ENCODE measurements around the gene MLLT10.
"Not testable (repeated sequence)": the region's sequence is repeated elsewhere in the genome, so short reads cannot be mapped to it uniquely, and the experiment has no call there.

The MLLT10 gene

GRCh38 chr10:21535976-21536375, 1.9 kb downstream of the MLLT10 start:
- not testable (repeated sequence) for H2BK15ac ChIP-seq (replicated peaks; ENCODE audit: low read depth); H3K36me3 ChIP-seq (ENCODE audit: control insufficient read depth, insufficient read depth, low read length); H3K27ac ChIP-seq (ENCODE audit: low read depth, low read length); H3K4ac ChIP-seq (ENCODE audit: low read depth, low read length); H3K27me3 ChIP-seq (ENCODE audit: insufficient read depth, low read length, poor library complexity); H2AK5ac ChIP-seq (ENCODE audit: low read length); H3K18ac ChIP-seq (ENCODE audit: low read length); DNase-seq; H3K4me3 ChIP-seq (ENCODE audit: low read length); H4K8ac ChIP-seq (ENCODE audit: low read depth, low read length); H4K5ac ChIP-seq (ENCODE audit: low read length); H3K4me1 ChIP-seq (ENCODE audit: control insufficient read depth, low read depth, low read length); H2BK5ac ChIP-seq (ENCODE audit: low read length); H3K23ac ChIP-seq (ENCODE audit: low read length); H3K79me1 ChIP-seq (ENCODE audit: low read length); H2BK120ac ChIP-seq (ENCODE audit: low read depth, low read length)
- WGBS (ENCODE audit: extremely low coverage, insufficient coverage, low lambda C conversion rate): no CpG with 5 or more reads among the region's 9 CpGs
- peak overlapping the region; percentile 91 for H3K9ac ChIP-seq (ENCODE audit: low read length)
- peak overlapping the region; percentile 69 for H3K4me2 ChIP-seq (ENCODE audit: low read length)
- peaks cover 26% of the 10 kb centered on the region for H3K79me2 ChIP-seq (ENCODE audit: control insufficient read depth, insufficient read depth, low read length)
- H3K56ac ChIP-seq (ENCODE audit: low read length): peak overlapping the region; percentile 91

- no peak overlapping the region for H2AK5ac ChIP-seq (ENCODE audit: low read length)
- no peak overlapping the region for H3K4ac ChIP-seq (ENCODE audit: low read depth, low read length)
- no peak overlapping the region for H2BK15ac ChIP-seq (replicated peaks; ENCODE audit: low read depth)
- H3K36me3 ChIP-seq (ENCODE audit: control insufficient read depth, insufficient read depth, low read length): peaks cover under 1% of the 10 kb centered on the region
- no CpG with 5 or more reads among the region's 3 CpGs for WGBS (ENCODE audit: extremely low coverage, insufficient coverage, low lambda C conversion rate)
- no peak overlapping the region for H3K23ac ChIP-seq (ENCODE audit: low read length)
- H4K8ac ChIP-seq (ENCODE audit: low read depth, low read length): no peak overlapping the region
- H2BK5ac ChIP-seq (ENCODE audit: low read length): no peak overlapping the region
- H3K27me3 ChIP-seq (ENCODE audit: insufficient read depth, low read length, poor library complexity): no peaks in the 10 kb centered on the region
- H3K56ac ChIP-seq (ENCODE audit: low read length): peak overlapping the region; percentile 25
- no peak overlapping the region for H3K4me2 ChIP-seq (ENCODE audit: low read length)
- no peak overlapping the region for H4K5ac ChIP-seq (ENCODE audit: low read length)
- no peak for DNase-seq
- H3K79me1 ChIP-seq (ENCODE audit: low read length): peaks cover 3% of the 10 kb centered on the region
- H3K4me1 ChIP-seq (ENCODE audit: control insufficient read depth, low read depth, low read length): peaks cover 5% of the 10 kb centered on the region
- H3K4me3 ChIP-seq (ENCODE audit: low read length): no peak overlapping the region
- H3K18ac ChIP-seq (ENCODE audit: low read length): no peak overlapping the region
- no peak overlapping the region for H3K27ac ChIP-seq (ENCODE audit: low read depth, low read length)
- no peak overlapping the region for H2BK120ac ChIP-seq (ENCODE audit: low read depth, low read length)
- H3K9ac ChIP-seq (ENCODE audit: low read length): no peak overlapping the region
- peaks cover 26% of the 10 kb centered on the region for H3K79me2 ChIP-seq (ENCODE audit: control insufficient read depth, insufficient read depth, low read length)
Observed at GRCh38 chr10:21536874-21537273, 2.8 kb downstream of the MLLT10 start.

- H2AK5ac ChIP-seq (ENCODE audit: low read length); H3K18ac ChIP-seq (ENCODE audit: low read length): not testable (repeated sequence)
Observed at GRCh38 chr10:21540701-21541100, 6.7 kb downstream of the MLLT10 start.

GRCh38 chr10:21547246-21547645, 13.2 kb downstream of the MLLT10 start:
- no peak overlapping the region for H2BK120ac ChIP-seq (ENCODE audit: low read depth, low read length)
- H3K4me3 ChIP-seq (ENCODE audit: low read length): no peak overlapping the region
- no peak overlapping the region for H3K9ac ChIP-seq (ENCODE audit: low read length)
- peaks cover 9% of the 10 kb centered on the region for H3K36me3 ChIP-seq (ENCODE audit: control insufficient read depth, insufficient read depth, low read length)
- H3K4ac ChIP-seq (ENCODE audit: low read depth, low read length): no peak overlapping the region
- H4K5ac ChIP-seq (ENCODE audit: low read length): no peak overlapping the region
- H3K18ac ChIP-seq (ENCODE audit: low read length): no peak overlapping the region
- H3K23ac ChIP-seq (ENCODE audit: low read length): no peak overlapping the region
- no peaks in the 10 kb centered on the region for H3K27me3 ChIP-seq (ENCODE audit: insufficient read depth, low read length, poor library complexity)
- H3K4me2 ChIP-seq (ENCODE audit: low read length): no peak overlapping the region
- no peak for DNase-seq
- WGBS (ENCODE audit: extremely low coverage, insufficient coverage, low lambda C conversion rate): no CpG with 5 or more reads among the region's 6 CpGs
- no peak overlapping the region for H2BK5ac ChIP-seq (ENCODE audit: low read length)
- H3K79me2 ChIP-seq (ENCODE audit: control insufficient read depth, insufficient read depth, low read length): peaks cover 20% of the 10 kb centered on the region
- H3K56ac ChIP-seq (ENCODE audit: low read length): no peak overlapping the region
- no peak overlapping the region for H2AK5ac ChIP-seq (ENCODE audit: low read length)
- no peak overlapping the region for H2BK15ac ChIP-seq (replicated peaks; ENCODE audit: low read depth)
- H4K8ac ChIP-seq (ENCODE audit: low read depth, low read length): no peak overlapping the region
- no peaks in the 10 kb centered on the region for H3K4me1 ChIP-seq (ENCODE audit: control insufficient read depth, low read depth, low read length)
- no peak overlapping the region for H3K27ac ChIP-seq (ENCODE audit: low read depth, low read length)
- peaks cover 8% of the 10 kb centered on the region for H3K79me1 ChIP-seq (ENCODE audit: low read length)

More at GRCh38 chr10:21540701-21541100, 6.7 kb downstream of the MLLT10 start:
- H2BK120ac ChIP-seq (ENCODE audit: low read depth, low read length); H3K23ac ChIP-seq (ENCODE audit: low read length); H2BK15ac ChIP-seq (replicated peaks; ENCODE audit: low read depth); H4K5ac ChIP-seq (ENCODE audit: low read length); H3K36me3 ChIP-seq (ENCODE audit: control insufficient read depth, insufficient read depth, low read length); H3K79me1 ChIP-seq (ENCODE audit: low read length); H3K27ac ChIP-seq (ENCODE audit: low read depth, low read length); H3K56ac ChIP-seq (ENCODE audit: low read length); H3K9ac ChIP-seq (ENCODE audit: low read length); H3K4me1 ChIP-seq (ENCODE audit: control insufficient read depth, low read depth, low read length); H3K27me3 ChIP-seq (ENCODE audit: insufficient read depth, low read length, poor library complexity); H2BK5ac ChIP-seq (ENCODE audit: low read length); H3K4me2 ChIP-seq (ENCODE audit: low read length); H3K4me3 ChIP-seq (ENCODE audit: low read length); H3K4ac ChIP-seq (ENCODE audit: low read depth, low read length); DNase-seq; H4K8ac ChIP-seq (ENCODE audit: low read depth, low read length): not testable (repeated sequence)
- peaks cover 18% of the 10 kb centered on the region for H3K79me2 ChIP-seq (ENCODE audit: control insufficient read depth, insufficient read depth, low read length)
- WGBS (ENCODE audit: extremely low coverage, insufficient coverage, low lambda C conversion rate): no CpG with 5 or more reads among the region's 4 CpGs

GRCh38 chr10:21552638-21553037, 18.6 kb downstream of the MLLT10 start:
- no peak overlapping the region for H4K5ac ChIP-seq (ENCODE audit: low read length)
- no peak overlapping the region for H3K4me2 ChIP-seq (ENCODE audit: low read length)
- H3K79me2 ChIP-seq (ENCODE audit: control insufficient read depth, insufficient read depth, low read length): peaks cover 22% of the 10 kb centered on the region
- DNase-seq: no peak
- H3K23ac ChIP-seq (ENCODE audit: low read length): no peak overlapping the region
- H3K56ac ChIP-seq (ENCODE audit: low read length): no peak overlapping the region
- H3K4me1 ChIP-seq (ENCODE audit: control insufficient read depth, low read depth, low read length): no peaks in the 10 kb centered on the region
- H4K8ac ChIP-seq (ENCODE audit: low read depth, low read length): no peak overlapping the region
- no peak overlapping the region for H2AK5ac ChIP-seq (ENCODE audit: low read length)
- no peak overlapping the region for H2BK120ac ChIP-seq (ENCODE audit: low read depth, low read length)
- no peak overlapping the region for H3K4me3 ChIP-seq (ENCODE audit: low read length)
- no peak overlapping the region for H3K9ac ChIP-seq (ENCODE audit: low read length)
- no CpG with 5 or more reads among the region's 8 CpGs for WGBS (ENCODE audit: extremely low coverage, insufficient coverage, low lambda C conversion rate)
- H2BK15ac ChIP-seq (replicated peaks; ENCODE audit: low read depth): no peak overlapping the region
- H3K4ac ChIP-seq (ENCODE audit: low read depth, low read length): no peak overlapping the region
- H2BK5ac ChIP-seq (ENCODE audit: low read length): no peak overlapping the region
- no peak overlapping the region for H3K18ac ChIP-seq (ENCODE audit: low read length)
- no peak overlapping the region for H3K27ac ChIP-seq (ENCODE audit: low read depth, low read length)
- peaks cover 10% of the 10 kb centered on the region for H3K36me3 ChIP-seq (ENCODE audit: control insufficient read depth, insufficient read depth, low read length)
- no peaks in the 10 kb centered on the region for H3K27me3 ChIP-seq (ENCODE audit: insufficient read depth, low read length, poor library complexity)
- peaks cover 9% of the 10 kb centered on the region for H3K79me1 ChIP-seq (ENCODE audit: low read length)

- no peak overlapping the region for H3K9ac ChIP-seq (ENCODE audit: low read length)
- DNase-seq: no peak
- H3K23ac ChIP-seq (ENCODE audit: low read length): no peak overlapping the region
- H4K8ac ChIP-seq (ENCODE audit: low read depth, low read length): no peak overlapping the region
- no peak overlapping the region for H3K4ac ChIP-seq (ENCODE audit: low read depth, low read length)
- peaks cover 5% of the 10 kb centered on the region for H3K79me1 ChIP-seq (ENCODE audit: low read length)
- no CpG with 5 or more reads among the region's 8 CpGs for WGBS (ENCODE audit: extremely low coverage, insufficient coverage, low lambda C conversion rate)
- no peak overlapping the region for H3K27ac ChIP-seq (ENCODE audit: low read depth, low read length)
- no peak overlapping the region for H3K4me3 ChIP-seq (ENCODE audit: low read length)
- H2BK5ac ChIP-seq (ENCODE audit: low read length): no peak overlapping the region
- peaks cover 24% of the 10 kb centered on the region for H3K79me2 ChIP-seq (ENCODE audit: control insufficient read depth, insufficient read depth, low read length)
- H3K18ac ChIP-seq (ENCODE audit: low read length): no peak overlapping the region
- H3K4me1 ChIP-seq (ENCODE audit: control insufficient read depth, low read depth, low read length): no peaks in the 10 kb centered on the region
- H2BK15ac ChIP-seq (replicated peaks; ENCODE audit: low read depth): no peak overlapping the region
- no peak overlapping the region for H4K5ac ChIP-seq (ENCODE audit: low read length)
- H3K56ac ChIP-seq (ENCODE audit: low read length): no peak overlapping the region
- no peak overlapping the region for H2AK5ac ChIP-seq (ENCODE audit: low read length)
- no peaks in the 10 kb centered on the region for H3K27me3 ChIP-seq (ENCODE audit: insufficient read depth, low read length, poor library complexity)
- no peak overlapping the region for H3K4me2 ChIP-seq (ENCODE audit: low read length)
- peaks cover 8% of the 10 kb centered on the region for H3K36me3 ChIP-seq (ENCODE audit: control insufficient read depth, insufficient read depth, low read length)
- H2BK120ac ChIP-seq (ENCODE audit: low read depth, low read length): no peak overlapping the region
Observed at GRCh38 chr10:21556527-21556926, 22.5 kb downstream of the MLLT10 start.
